H54 (cell line): ENCODE results near the gene SPTSSB.
A peak's percentile ranks its signal among the peaks of the same experiment; 100 is the strongest.

Source experiments
- DNase-seq: peaks from one replicate; pipeline ENCODE4 v3.0.0; 2011; ENCODE audit warnings: low spot score, mixed read lengths; ENCODE audit not compliant: insufficient read length
- FAIRE-seq: peaks from 3 replicates; lab custom pipeline; 2011; peaks lifted over from hg19 to GRCh38; lab: Jason Lieb, UNC
- POLR2A ChIP-seq: IDR thresholded peaks from 2 replicates; pipeline ENCODE4 v1.6.1; 2011; ENCODE audit warnings: low read depth, mild to moderate bottlenecking, low read length

Gene SPTSSB

DNA sequence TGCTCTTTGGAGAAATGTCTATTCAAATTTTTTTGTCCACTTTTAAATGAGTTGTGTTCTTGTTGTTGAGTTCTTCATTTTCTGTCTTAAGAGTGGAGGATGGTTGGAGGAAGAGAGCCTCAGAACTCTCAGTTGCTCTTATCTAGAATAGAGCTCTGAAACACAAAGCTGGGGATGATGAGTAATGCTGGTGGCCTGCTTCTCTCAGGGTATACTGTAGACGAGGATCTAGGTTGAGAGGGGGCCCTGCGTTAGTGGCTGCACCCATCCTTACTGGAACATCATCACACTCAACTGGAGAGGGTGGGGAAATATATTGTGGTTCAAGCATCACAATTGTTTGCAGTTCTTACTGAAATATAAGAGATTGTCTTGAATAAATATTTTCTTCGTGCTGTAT is 1.8 kb downstream of the SPTSSB start:
- FAIRE-seq (no peak), DNase-seq (no peak)
- no peak for TF ChIP-seq POLR2A

DNA sequence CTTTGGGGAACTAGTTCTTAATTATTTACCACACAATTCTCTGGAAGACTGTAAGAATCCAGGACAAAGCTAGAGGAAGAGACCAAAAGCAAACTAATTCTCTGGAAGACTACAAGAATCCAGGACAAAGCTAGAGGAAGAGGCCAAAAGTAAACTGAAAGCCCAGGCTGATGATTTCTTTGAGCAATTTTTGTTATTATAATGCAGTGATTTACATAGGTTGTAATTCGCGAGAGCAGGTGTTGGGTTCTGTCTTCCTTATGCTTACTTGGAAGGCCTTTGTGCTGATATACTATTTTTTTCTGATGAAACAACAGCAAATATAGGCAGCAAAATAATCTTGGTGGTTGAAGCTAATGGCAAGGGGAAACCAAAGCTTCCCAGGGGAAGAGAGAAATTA is 5.2 kb downstream of the SPTSSB start:
- no peak for FAIRE-seq
- DNase-seq = no peak
- TF ChIP-seq POLR2A = no peak

DNA sequence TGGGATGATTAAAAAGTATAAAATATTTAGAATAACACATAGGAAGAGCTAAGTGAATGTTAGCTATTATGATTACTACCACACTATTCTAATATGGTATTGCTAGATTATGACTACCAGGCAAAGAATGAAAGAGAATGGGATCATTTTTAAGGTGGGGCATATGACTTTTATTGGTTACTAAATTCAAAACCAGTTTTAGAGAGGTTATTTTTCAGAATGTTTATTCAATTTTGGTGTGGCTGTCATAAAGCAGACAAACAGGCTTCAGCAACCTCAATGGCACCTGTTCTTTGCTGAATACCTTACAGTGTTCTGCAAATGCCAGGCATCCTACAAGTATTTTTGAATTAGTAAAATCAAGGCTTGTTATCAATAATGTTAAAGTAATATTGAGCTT is 12.8 kb downstream of the SPTSSB start:
- TF ChIP-seq POLR2A = no peak
- no peak for FAIRE-seq

DNA sequence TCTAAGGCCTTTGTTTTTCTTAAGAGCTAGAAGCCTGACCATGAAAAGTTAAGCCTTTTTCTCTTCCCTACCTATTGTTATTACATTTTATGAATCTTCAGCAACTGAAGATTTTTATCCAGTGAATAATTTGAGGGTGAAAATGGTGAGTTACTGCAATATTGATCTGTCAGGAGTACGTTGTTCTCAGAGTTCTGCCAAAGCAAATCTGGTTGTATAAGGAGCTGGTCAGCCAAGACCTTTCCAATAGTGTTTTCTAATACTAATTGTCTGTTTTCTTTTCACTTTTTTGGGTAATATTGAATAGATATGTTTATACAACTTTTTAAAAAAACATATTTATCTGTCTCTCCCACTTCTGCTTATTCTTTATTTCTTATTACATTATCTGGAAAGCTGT is 15.0 kb downstream of the SPTSSB start:
- DNase-seq (no peak), FAIRE-seq (no peak)
- TF ChIP-seq POLR2A = no peak

More for the DNA sequence above, 12.8 kb downstream of the SPTSSB start:
- DNase-seq = no peak

DNA sequence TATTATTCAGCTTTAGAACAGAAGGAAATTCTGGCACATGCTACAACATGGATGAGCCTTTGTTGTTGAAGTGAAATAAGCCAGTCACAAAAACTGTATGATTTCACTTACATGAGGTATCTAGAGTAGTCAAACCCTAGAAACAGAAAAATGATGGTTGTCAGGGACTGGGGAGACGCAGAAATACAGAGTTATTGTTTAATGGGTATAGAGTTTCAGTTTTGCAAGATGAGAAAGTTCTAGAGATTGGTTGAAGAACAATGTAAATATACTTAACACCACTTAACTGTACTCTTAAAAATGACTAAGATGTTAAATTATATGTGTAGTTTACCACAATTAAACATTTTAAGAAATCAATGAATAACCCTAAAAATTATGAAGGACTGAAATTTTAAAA is 15.8 kb downstream of the SPTSSB start:
- no peak for TF ChIP-seq POLR2A
- DNase-seq (no peak), FAIRE-seq (no peak)

DNA sequence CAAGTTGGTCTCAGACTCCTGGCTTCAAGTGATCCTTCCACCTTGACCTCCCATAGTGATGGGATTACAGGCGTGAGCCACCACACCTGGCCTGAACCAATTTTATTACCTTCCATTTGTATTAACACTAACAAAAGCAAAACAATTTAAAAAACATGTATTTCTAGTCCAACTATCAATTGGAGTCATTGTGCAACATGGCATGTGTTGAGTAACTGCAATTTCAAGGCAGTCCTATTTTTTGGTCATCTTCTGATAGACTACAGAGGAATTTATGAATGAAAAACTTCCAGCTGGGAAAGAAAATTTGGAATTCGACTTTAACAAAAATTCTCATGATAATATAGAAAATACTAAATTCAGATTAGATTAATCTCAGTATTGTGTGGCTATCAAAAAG is 16.8 kb downstream of the SPTSSB start:
- DNase-seq = no peak
- no peak for TF ChIP-seq POLR2A
- no peak for FAIRE-seq

DNA sequence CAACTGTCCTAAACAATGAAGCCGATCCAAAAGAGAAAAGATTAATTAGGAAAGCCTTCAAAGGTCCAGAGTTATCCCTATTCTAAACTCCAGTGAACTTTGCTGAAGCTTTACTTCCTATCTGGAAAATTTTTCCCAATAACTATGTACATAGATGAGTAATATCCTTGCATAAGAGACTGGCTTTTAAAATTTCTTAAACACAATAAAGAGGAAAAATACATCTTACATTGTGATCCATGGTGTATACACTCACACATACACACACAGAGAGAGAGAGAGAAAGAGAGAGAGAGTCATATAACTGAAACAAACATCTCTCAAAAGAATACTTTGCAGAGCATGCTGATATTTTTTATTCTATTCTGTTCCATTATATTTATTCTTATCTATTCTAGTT is 20.0 kb downstream of the SPTSSB start:
- FAIRE-seq = no peak
- no peak for TF ChIP-seq POLR2A
- no peak for DNase-seq

DNA sequence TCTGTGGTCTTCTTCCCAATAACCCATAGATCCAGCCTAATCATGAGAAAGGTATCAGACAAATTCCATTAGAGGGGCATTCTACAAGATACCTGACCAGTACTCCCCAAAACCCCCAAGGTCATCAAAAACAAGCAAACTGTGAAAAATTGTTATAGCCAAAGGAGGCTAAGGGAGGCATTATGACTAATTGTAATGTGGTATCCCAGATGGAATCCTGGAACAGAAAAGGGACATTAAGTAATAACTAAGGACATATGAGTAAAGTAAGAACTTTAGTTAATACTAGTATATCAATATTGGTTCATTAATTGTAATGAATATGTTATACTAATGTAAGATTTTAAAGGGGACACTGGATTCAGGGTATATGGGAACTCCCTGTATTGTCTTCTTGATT is 20.4 kb downstream of the SPTSSB start:
- TF ChIP-seq POLR2A = no peak
- DNase-seq (no peak), FAIRE-seq (no peak)

DNA sequence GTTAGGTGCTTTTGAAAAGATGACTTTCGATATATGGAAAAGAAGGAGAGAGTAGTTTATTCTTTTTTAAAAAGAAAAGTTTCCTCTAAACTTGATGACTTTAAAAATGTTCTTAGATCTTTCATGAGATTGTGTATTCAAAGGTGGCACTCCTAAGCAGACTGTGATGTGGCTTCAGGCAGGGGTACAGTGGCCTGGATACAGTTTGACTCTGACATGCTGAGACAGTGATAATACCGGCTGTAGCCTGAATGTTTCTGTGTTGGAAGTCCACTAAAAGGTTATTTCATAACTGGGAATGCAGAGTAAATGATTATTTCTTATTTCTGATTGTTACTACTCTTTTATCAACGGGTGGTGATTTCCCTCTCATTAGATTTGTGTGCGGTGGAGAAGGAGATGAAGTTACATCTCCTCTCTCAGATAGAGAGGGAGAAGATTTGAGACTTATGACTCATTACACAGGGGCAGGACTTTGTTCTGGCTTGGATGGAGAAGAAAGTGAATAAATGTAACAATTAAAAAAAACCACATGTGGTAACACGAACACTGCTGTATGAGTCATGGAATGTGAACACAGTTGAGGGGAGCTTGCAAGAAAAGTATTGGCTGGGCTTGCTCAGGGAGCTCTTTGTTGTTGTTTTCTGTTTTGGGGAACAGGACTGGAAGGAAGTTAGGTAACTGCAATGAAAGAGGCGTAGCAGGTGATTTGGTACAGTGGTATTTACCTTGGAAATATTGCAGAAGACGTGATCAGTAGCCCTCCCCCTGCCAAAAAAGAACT is 21.6 kb downstream of the SPTSSB start:
- peak; percentile 58 for FAIRE-seq
- no peak for TF ChIP-seq POLR2A
- no peak for DNase-seq

DNA sequence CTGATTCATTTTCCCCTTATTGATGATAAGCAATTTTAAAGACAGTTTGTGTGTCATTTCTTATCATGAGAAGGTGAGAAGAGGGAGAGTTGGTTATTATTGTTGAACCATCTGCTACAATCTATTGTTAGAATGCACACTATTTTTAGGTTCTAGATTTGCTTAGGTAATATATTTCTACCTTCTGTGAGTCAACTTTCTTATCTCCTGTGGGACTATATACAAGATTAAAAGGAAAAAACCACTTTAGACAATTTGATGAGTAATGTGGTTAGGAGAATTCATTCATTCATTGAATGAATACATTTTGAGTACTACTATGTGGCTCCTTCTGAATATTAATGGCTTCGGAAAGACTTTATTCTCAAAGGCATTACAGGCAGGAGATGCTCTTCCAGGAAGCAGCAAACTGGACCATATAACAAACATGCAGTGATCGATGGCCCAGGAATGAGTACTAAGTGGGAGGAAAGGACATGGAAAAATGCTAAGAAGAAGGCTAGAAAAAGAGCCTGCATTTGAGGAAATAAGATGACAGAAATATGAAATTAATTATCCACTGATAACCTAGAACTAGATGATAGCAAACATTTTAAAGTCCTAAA is 22.4 kb downstream of the SPTSSB start:
- DNase-seq (no peak), FAIRE-seq (no peak)
- TF ChIP-seq POLR2A = no peak

DNA sequence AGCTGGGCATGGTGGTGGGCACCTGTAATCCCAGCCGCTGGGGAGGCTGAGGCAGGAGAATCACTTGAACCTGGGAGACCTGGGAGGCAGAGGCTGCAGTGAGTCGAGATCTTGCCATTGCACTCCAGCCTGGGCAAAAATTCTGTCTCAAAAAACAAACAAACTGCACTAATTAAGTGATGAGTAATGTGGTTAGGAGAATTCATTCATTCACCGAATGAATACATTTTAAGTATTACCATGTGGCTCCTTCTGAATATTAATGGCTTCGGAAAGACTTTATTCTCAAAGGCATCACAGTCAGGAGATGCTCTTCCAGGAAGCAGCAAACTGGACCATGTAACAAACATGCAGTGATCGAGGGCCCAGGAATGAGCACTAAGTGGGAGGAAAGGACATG is 23.6 kb downstream of the SPTSSB start:
- no peak for FAIRE-seq
- TF ChIP-seq POLR2A = no peak
- DNase-seq = no peak

DNA sequence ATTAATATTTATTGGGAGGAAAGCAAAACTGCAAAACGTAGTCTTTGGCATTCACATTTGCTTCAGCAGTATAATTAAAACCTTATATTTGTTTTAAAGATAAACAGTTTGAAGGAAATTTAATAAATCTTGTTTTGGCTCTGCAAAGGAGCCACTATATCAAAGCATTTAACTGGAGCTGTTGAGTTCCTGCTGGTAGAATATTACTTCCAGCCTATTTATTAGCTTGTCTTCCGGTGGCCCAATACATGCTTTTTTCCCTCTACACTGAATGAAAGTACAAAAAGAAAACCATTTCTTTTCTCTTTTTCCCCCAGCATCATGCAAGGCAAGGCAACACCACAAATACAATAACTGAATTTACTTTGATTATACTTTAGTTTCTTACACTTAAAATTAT is 26.3 kb downstream of the SPTSSB start:
- no peak for FAIRE-seq
- TF ChIP-seq POLR2A = no peak
- DNase-seq = no peak

DNA sequence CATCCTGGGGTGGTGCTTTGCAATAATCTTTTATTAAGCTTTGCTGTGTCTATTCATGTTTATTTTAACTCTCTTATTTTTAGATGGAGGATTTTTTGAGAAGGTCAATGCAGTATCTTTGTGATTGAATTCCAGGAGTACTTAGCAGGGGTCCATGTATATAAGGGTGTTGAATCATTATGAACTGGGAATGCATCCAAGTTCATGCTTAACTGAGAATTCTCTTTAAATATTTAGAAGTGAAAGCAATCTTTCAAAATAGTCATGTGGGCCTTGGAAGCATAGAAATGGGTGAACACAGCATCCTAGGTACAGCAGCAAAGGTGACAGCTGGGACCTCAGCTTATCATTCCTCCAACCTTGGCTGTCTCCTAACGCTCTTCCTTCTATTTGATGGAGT is 27.3 kb downstream of the SPTSSB start:
- FAIRE-seq = no peak
- DNase-seq = no peak
- TF ChIP-seq POLR2A = no peak

DNA sequence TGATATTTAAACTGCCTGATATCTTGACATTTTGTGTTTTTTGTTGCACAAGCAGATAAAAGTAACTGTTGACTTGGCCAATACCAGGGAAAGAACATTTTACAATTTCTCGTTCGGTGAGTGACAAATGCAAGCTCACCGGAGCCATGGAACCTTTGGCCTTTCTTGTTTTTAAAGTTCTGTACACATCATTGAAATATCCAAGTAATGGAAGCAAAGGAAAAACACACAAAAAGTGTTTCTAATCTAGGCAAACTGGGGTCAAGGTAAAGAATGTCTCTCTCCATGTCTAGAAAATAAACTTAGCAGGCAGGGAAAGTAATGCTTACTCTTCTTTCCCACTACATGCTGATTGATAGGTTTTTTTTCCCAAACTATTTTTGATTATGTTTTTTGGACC is 27.8 kb downstream of the SPTSSB start:
- FAIRE-seq (no peak), DNase-seq (no peak)
- no peak for TF ChIP-seq POLR2A

DNA sequence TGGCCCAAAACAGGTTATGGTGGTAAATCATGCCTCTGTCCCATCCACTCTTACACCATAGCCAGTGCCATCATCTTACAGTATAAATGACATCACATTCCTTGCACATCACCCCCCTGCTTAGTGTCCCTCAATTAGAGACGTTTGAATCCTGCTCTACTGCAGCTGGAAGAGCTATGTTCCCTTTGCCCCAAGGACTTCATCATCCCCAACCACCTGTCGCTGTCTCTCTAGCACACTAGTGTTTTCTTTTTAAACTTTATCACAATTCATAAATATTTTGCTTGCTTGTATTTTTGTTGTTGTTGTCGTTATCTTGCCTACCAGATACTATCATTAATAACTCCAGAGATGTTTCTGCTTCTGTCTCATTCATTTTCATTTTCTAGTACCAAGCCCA is 28.7 kb downstream of the SPTSSB start:
- FAIRE-seq (no peak), DNase-seq (no peak)
- TF ChIP-seq POLR2A = no peak
